ENCODE data around the gene MTHFR.

- TF ChIP-seq SIN3A (IDR thresholded peaks at IDR 0.05; ENCODE audit: borderline replicate concordance, low read depth, low read length) (no peak), CTCF (IDR thresholded peaks at IDR 0.05) (no peak)
These were observed 39.4 kb downstream of the MTHFR start for GRCh38 chr1:11766429-11766776.

Measured in SK-N-SH (cell line).